B cell (primary cell): ENCODE data around the gene RDH5. TPM values are rescaled to one million over a fixed set of nuclear protein-coding genes. Genes with fewer than 3 reads are reported as not detected.

ENCODE experiments used
- ATAC-seq: fragments of 200-7000 bp; cut with Tn5 transposase; one replicate; pipeline ENCODE4 v1.10.0; 2021; ENCODE audit warnings: low read depth, mild to moderate bottlenecking, moderate number of reproducible peaks, moderate library complexity
- CTCF ChIA-PET: fragments of 350-600 bp; sonication (Branson Sonifier 250); formaldehyde crosslinking; loops from one replicate; lab custom pipeline; 2021; ENCODE audit warnings: antibody characterized with exemption, inconsistent platforms; lab: Charles Lee
- POLR2A ChIA-PET: fragments of 350-600 bp; sonication (Branson Sonifier 250); formaldehyde crosslinking; loops from one replicate; lab custom pipeline; 2021; ENCODE audit warnings: antibody characterized with exemption; lab: Charles Lee
- DNase-seq: peaks from one replicate; pipeline ENCODE4 v3.0.0; 2013
- H2AFZ ChIP-seq: 2 replicates; pipeline ENCODE4 v1.6.1; 2012; ENCODE audit warnings: mild to moderate bottlenecking, low read depth, low read length; ENCODE audit not compliant: insufficient read depth, poor library complexity, severe bottlenecking
- H3K27ac ChIP-seq, 2 donors: 1 replicate in 1 of 2; 2 replicates in 1 of 2; pipeline ENCODE4 v1.5.1; 2012 to 2013; ENCODE audit warnings: low read length in 2 of 2, mild to moderate bottlenecking in 2 of 2, moderate library complexity in 1 of 2
- H3K27me3 ChIP-seq, 4 experiments: fragments of 200-600 bp in 1 of 4; sonication (generic) in 1 of 4; replicated peaks in 1 of 4; 1 replicate in 2 of 4; 2 replicates in 2 of 4; pipeline versions ENCODE4 v1.6.1 to v1.7.0; 2013 to 2016; ENCODE audit warnings: low read length in 3 of 4, mild to moderate bottlenecking in 2 of 4, mixed read lengths in 1 of 4, moderate library complexity in 1 of 4; ENCODE audit not compliant: insufficient read depth in 4 of 4, control insufficient read depth in 3 of 4; ENCODE audit errors: control extremely low read depth in 1 of 4
- H3K36me3 ChIP-seq, 2 experiments: replicated peaks in 1 of 2; 1 replicate in 1 of 2; 2 replicates in 1 of 2; pipeline versions ENCODE4 v1.6.1 to v1.7.1; 2013; ENCODE audit warnings: low read length in 1 of 2; ENCODE audit not compliant: insufficient read depth in 2 of 2, control insufficient read depth in 1 of 2; ENCODE audit errors: control extremely low read depth in 1 of 2, extremely low read depth in 1 of 2
- H3K4me1 ChIP-seq, 2 donors: fragments of 200-600 bp in 1 of 2; sonication (generic) in 1 of 2; 1 replicate in 1 of 2; 2 replicates in 1 of 2; pipeline versions ENCODE4 v1.5.1 to v1.6.1; 2013 to 2017; ENCODE audit warnings: low read length in 2 of 2; ENCODE audit not compliant: control insufficient read depth in 2 of 2, insufficient read depth in 2 of 2
- H3K4me2 ChIP-seq: replicated peaks from 2 replicates; pipeline ENCODE3; 2012; ENCODE audit warnings: mild to moderate bottlenecking, low read depth, low read length; ENCODE audit not compliant: poor library complexity, severe bottlenecking
- H3K4me3 ChIP-seq, 5 experiments: fragments of 200-600 bp in 1 of 5; sonication (generic) in 1 of 5; 1 replicate in 3 of 5; 2 replicates in 2 of 5; pipeline versions ENCODE4 v1.5.1 to v1.7.0; 2011 to 2016; ENCODE audit warnings: low read length in 4 of 5, mild to moderate bottlenecking in 4 of 5, low read depth in 2 of 5, control low read depth in 1 of 5, moderate library complexity in 1 of 5; ENCODE audit not compliant: insufficient read depth in 1 of 5; ENCODE audit errors: control extremely low read depth in 1 of 5, extremely low read depth in 1 of 5
- H3K79me2 ChIP-seq: fragments of 200-600 bp; sonication (generic); one replicate; pipeline ENCODE4 v1.6.0; 2016; ENCODE audit warnings: low read length; ENCODE audit not compliant: control insufficient read depth, insufficient read depth
- H3K9ac ChIP-seq: fragments of 200-600 bp; sonication (generic); 2 replicates; pipeline ENCODE4 v1.6.1; 2017; ENCODE audit warnings: mild to moderate bottlenecking, low read length, moderate library complexity
- H3K9me3 ChIP-seq, 3 donors: one replicate each; pipeline versions ENCODE4 v1.6.1 to v1.7.1; 2013; ENCODE audit warnings: low read length in 2 of 3; ENCODE audit not compliant: control insufficient read depth in 2 of 3, insufficient read depth in 1 of 3; ENCODE audit errors: control extremely low read depth in 1 of 3
- H4K20me1 ChIP-seq: 2 replicates; pipeline ENCODE4 v1.6.0; 2012; ENCODE audit warnings: mild to moderate bottlenecking, low read length; ENCODE audit not compliant: insufficient read depth, control insufficient read depth, poor library complexity, severe bottlenecking
- H3K27ac Mint-ChIP-seq: one replicate; pipeline ENCODE4 v1.8.0; 2021; ENCODE audit warnings: mixed read lengths
- H3K27me3 Mint-ChIP-seq: one replicate; pipeline ENCODE4 v1.8.0; 2021; ENCODE audit warnings: mixed read lengths
- H3K4me1 Mint-ChIP-seq: one replicate; pipeline ENCODE4 v1.8.0; 2021; ENCODE audit warnings: mixed read lengths
- H3K4me3 Mint-ChIP-seq: one replicate; pipeline ENCODE4 v1.8.0; 2021; ENCODE audit warnings: mixed read lengths
- H3K9me3 Mint-ChIP-seq: one replicate; pipeline ENCODE4 v1.8.0; 2022; ENCODE audit warnings: mixed read lengths; ENCODE audit not compliant: insufficient read depth
- EZH2 ChIP-seq: IDR thresholded peaks from 2 replicates; pipeline ENCODE4 v1.6.1; 2012; ENCODE audit warnings: borderline replicate concordance, low read depth, mild to moderate bottlenecking, moderate library complexity, low read length; ENCODE audit not compliant: insufficient read depth, poor library complexity, severe bottlenecking
- WGBS: methylation state at CpG from one replicate; pipeline ENCODE4 v1.1.5; 2013; ENCODE audit warnings: missing lambda C conversion rate; ENCODE audit not compliant: insufficient coverage; 5-methylcytosine and 5-hydroxymethylcytosine counted together
- intact Hi-C: fragments of 100-400 bp; cut with micrococcal nuclease; formaldehyde crosslinking; loops from one replicate; pipeline ENCODE4 v1.10.0; 2022
- polyA plus RNA-seq: library from polyadenylated mRNA; depleted of rRNA; stranded (reverse); fragments of >200 nt; gene quantifications from 2 replicates; pipeline ENCODE4 v1.2.3, GENCODE V29; 2012
- total RNA-seq, 2 donors: library from RNA; stranded (reverse); fragments of 120-200 nt in 1 of 2; gene quantifications; 1 replicate in 1 of 2; 2 replicates in 1 of 2; pipeline versions ENCODE4 v1.2.3 to v1.2.4, GENCODE V29; 2013 to 2022
- TF ChIP-seq, protein P1 (sequence below): fragments of 200-600 bp; IDR thresholded peaks from one replicate; pipeline ENCODE4 v1.8.0; 2022; ENCODE audit warnings: antibody characterized with exemption, mild to moderate bottlenecking

The RDH5 gene
- total and polyA plus RNA-seq, 2 donors (not counting 1 experiment from before 2014, with no cell fraction given): 32.6 to 37.8 TPM

DNA sequence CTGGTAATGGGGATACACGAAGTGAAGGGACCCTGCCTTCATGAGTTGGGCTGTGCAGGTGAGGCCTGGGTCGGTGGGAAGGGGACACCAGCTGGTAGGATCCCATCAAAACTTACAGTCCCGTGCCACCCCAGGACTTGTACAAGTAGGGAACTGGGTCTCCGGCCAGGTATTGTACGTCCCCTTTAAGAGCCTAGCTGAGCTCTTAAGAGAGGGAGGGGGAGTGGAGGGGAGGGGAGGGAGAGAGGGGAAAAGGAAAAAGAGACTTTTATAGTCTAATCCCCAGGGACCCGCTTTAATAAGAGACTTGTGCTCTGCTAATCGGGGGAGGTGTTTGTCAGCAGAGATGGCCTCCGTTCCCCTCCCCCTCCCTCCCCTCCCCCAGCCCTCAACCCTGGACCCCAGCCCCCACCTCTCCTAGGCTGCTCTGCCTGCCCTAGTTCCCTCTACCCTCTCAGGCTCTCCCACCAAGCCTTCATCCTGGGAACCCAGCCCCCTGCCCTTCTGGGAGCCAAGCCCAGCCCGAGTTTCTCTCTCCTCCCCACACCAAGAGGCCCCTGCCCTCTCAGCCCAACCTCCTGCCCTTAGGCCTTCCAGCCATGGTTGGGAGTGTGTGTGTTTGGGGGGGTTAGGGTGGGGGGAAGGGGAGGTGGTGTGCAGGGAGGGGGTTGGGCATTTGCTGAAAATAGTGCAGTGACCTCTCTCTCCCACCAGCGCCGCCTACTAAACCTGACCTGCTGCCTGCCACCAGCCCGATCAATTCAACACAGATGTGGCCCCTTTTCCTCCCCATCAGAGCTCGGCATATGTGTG is 25.4 kb downstream of the RDH5 start:
- H3K4me2 ChIP-seq: peak overlapping the region; percentile 97
- no peaks in the 10 kb centered on the region for H3K9me3 ChIP-seq

More for the DNA sequence above, 25.4 kb downstream of the RDH5 start:
- H3K4me1 Mint-ChIP-seq: peaks cover 37% of the 10 kb centered on the region
- DNase-seq: no peak
- peak overlapping the region; percentile 97 for H3K4me3 Mint-ChIP-seq
- Histone ChIP-seq H3K36me3 (peaks cover 0 to 6% of the 10 kb centered on the region in 2 experiments), H2AFZ (peak overlapping the region; percentile 19), H3K27me3 (no peaks in the 10 kb centered on the region), H3K27ac (no peak overlapping the region), H3K4me3 (peak overlapping the region in 2 of 5 experiments; percentile 21 to 27), H3K79me2 (peaks cover 6% of the 10 kb centered on the region), H3K4me1 (peaks cover 20 to 32% of the 10 kb centered on the region in 2 donors), H3K9ac (no peak overlapping the region), H4K20me1 (no peaks in the 10 kb centered on the region)
- ChIA-PET CTCF (interaction anchor here (1.0 to 4.3 kb wide), 5 partner anchors 7 to 195 kb away, joined by 3 to 12 read pairs (median 4); no protein-coding TSS in a partner anchor), POLR2A (interaction anchor here (0.5 to 1.5 kb wide), 3 partner anchors 72 to 814 kb away, joined by 3 to 6 read pairs (median 3); partner anchors contain the start of genes ORMDL2 and SARNP)
- 31% methylated on average over 6 of the region's 13 CpGs for WGBS
- no peak for TF ChIP-seq EZH2
- TF ChIP-seq, protein P1, sequence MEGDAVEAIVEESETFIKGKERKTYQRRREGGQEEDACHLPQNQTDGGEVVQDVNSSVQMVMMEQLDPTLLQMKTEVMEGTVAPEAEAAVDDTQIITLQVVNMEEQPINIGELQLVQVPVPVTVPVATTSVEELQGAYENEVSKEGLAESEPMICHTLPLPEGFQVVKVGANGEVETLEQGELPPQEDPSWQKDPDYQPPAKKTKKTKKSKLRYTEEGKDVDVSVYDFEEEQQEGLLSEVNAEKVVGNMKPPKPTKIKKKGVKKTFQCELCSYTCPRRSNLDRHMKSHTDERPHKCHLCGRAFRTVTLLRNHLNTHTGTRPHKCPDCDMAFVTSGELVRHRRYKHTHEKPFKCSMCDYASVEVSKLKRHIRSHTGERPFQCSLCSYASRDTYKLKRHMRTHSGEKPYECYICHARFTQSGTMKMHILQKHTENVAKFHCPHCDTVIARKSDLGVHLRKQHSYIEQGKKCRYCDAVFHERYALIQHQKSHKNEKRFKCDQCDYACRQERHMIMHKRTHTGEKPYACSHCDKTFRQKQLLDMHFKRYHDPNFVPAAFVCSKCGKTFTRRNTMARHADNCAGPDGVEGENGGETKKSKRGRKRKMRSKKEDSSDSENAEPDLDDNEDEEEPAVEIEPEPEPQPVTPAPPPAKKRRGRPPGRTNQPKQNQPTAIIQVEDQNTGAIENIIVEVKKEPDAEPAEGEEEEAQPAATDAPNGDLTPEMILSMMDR: no peak
- intact Hi-C loops: no loop called here
- peak; percentile 28 for ATAC-seq
- peak overlapping the region; percentile 86 for H3K27ac Mint-ChIP-seq
- no peaks in the 10 kb centered on the region for H3K27me3 Mint-ChIP-seq
- H3K9me3 Mint-ChIP-seq: no peaks in the 10 kb centered on the region
